Esophagus (tissue), 2 donors: ENCODE results near the gene SRGAP2B. TPM values are rescaled to one million over a fixed set of nuclear protein-coding genes. Genes with fewer than 3 reads are reported as not detected.
"Not testable (repeated sequence)": the region's sequence is repeated elsewhere in the genome, so short reads cannot be mapped to it uniquely, and the experiment has no call there.

Experiments used
- H3K27ac ChIP-seq, 2 donors: one replicate each; pipeline ENCODE4 v1.5.1; 2013; ENCODE audit warnings: low read depth in 2 of 2, mild to moderate bottlenecking in 2 of 2, inconsistent platforms in 1 of 2, low read length in 1 of 2, moderate library complexity in 1 of 2
- H3K27me3 ChIP-seq, 2 donors: one replicate each; pipeline ENCODE4 v1.6.1; 2013; ENCODE audit warnings: low read length in 2 of 2, control low read depth in 1 of 2, mild to moderate bottlenecking in 1 of 2; ENCODE audit not compliant: insufficient read depth in 2 of 2, control insufficient read depth in 1 of 2
- H3K36me3 ChIP-seq, 2 donors: one replicate each; pipeline ENCODE4 v1.6.1; 2013; ENCODE audit warnings: low read length in 1 of 2; ENCODE audit not compliant: control insufficient read depth in 2 of 2, insufficient read depth in 2 of 2
- H3K4me1 ChIP-seq, 2 donors: one replicate each; pipeline ENCODE4 v1.6.1; 2013; ENCODE audit warnings: low read length in 1 of 2; ENCODE audit not compliant: control insufficient read depth in 2 of 2, insufficient read depth in 2 of 2
- H3K4me3 ChIP-seq, 2 donors: one replicate each; pipeline ENCODE4 v1.5.1; 2013; ENCODE audit warnings: low read length in 2 of 2, mild to moderate bottlenecking in 2 of 2, low read depth in 1 of 2, moderate library complexity in 1 of 2
- H3K9me3 ChIP-seq, 2 donors: one replicate each; pipeline ENCODE4 v1.6.1; 2013; ENCODE audit warnings: mild to moderate bottlenecking in 2 of 2, low read depth in 1 of 2, low read length in 1 of 2, moderate library complexity in 1 of 2; ENCODE audit not compliant: control insufficient read depth in 2 of 2, insufficient read depth in 1 of 2
- WGBS, 2 donors: extraction: QIAGEN DNeasy Blood & Tissue Kit; methylation state at CpG; one replicate each; pipeline ENCODE4 v1.1.7; 2013; 5-methylcytosine and 5-hydroxymethylcytosine counted together
- polyA plus RNA-seq, 2 donors: library from polyadenylated mRNA; stranded (reverse); fragments of 200-250 nt; gene quantifications; one replicate each; pipeline ENCODE4 v1.2.3, GENCODE V29; 2013
- donor health status: healthy with polysubstance abuse.
- donor health status: Bipolar disorder and iron deficiency.

The SRGAP2B gene
- polyA plus RNA-seq = 1 to 10 TPM; 3.9 to 5.6 TPM

DNA sequence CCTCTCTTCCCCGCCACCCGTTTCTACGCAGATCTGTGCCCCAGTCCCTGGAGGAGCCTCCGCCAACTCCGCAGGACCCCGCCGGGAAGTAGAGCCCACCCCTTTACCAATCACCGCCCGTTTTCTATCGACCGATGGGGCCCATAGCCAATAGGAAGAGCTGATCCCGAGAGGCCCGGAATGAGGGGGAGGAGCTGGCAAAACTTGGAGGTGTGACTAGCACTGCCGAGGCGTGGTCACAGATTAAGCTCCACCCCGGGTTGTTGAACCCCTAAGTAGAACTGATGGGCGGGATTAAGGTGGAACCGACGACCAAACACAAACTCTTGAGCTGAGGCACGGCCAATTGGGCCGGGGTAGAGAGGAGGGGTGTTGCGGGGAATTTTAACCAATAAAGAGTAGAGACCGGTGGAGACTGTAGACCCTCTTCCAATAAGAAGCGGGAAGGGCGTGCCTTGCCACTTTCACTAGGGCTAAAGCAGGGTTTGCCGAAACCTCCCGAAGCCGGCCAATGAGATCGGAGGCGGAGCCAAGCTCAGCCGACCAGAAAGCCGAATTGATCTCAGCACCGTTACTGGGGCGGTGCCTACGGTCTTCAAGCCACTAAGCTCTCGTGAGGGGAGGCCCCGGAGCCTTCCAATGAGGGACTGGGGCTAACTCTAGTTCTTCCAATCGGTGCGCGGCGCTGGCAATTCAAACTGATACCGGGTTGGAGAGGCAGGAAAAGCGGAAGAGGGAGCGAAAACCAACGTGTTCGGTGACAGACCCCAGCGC is at the start of gene SRGAP2B, which contains the start of gene FAM72D:
TSS of gene SRGAP2B (minus strand) at position 45 of the 774 bp plus-strand sequence. CDS start 2,427 bp downstream, outside the sequence.
TSS of gene FAM72D (plus strand) at position 691 of the 774 bp plus-strand sequence. CDS start 874 bp downstream, outside the sequence.
- Histone ChIP-seq H3K4me3 (peak within 1 kb of the TSS; percentile 38 to 42), H3K27ac (peak within 1 kb of the TSS; percentile 55 to 67)
- H3K36me3 ChIP-seq, H3K4me1 ChIP-seq, H3K27me3 ChIP-seq, H3K9me3 ChIP-seq: not testable (repeated sequence)
- no CpG with 5 or more reads among the region's 47 CpGs for WGBS, 2 donors

DNA sequence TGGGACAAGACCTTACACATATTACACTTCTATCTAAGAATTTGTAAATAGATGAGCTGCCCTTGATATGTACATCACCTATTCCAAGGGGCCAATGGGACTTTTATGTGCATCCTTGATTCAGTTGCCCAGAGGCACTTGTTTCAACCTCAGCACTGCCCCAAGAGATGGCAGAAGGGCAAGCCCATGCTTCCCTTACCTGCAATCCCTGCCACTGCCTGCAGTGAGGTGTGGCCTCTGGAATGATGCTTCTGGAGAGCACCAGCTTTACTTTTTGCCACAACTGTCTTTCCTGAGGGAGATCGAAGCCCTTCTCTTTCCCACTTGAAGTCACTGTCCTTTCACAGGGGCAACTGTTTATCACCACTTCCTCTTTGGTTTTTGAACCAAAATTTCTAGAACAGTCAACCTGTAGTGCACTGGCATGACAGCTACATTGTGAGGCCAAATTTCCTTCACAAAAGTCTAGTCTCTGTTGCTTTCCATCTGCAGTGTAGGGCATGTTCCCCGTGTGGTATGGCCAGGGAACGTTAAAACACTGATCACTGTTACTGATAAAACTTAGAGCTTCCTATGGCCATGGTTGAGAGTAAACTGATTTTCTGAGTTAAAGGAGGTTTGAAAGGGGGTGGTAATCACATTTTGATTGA is 49.3 kb upstream of the SRGAP2B start:
- not testable (repeated sequence) for H3K27me3 ChIP-seq, H3K4me3 ChIP-seq, H3K4me1 ChIP-seq, H3K36me3 ChIP-seq, H3K27ac ChIP-seq, H3K9me3 ChIP-seq
- 31 to 50% methylated on average over 1 of the region's 3 CpGs for WGBS, 2 donors

DNA sequence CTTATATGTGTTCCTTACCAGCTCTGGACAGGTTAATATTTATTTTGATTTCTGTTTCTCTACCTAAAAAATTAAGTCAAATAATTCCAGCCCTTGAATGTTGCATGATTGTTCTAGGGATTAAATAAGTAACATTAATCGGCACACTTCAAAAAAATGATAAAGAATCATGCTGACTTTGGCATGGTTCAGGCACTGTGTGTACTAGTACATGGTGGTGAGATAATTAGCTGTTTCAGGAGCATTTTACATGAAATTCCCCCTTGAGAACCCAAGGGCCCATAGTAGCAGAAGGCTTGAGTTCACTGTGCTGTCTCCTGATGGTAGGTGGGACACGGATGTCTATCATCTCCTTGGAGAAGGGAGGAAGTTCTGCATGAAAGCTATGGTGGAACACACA is 45.4 kb upstream of the SRGAP2B start:
- not testable (repeated sequence) for H3K27ac ChIP-seq, H3K36me3 ChIP-seq, H3K4me3 ChIP-seq, H3K27me3 ChIP-seq, H3K9me3 ChIP-seq, H3K4me1 ChIP-seq
- 67 to 100% methylated on average over 1 of the region's 2 CpGs for WGBS, 2 donors

DNA sequence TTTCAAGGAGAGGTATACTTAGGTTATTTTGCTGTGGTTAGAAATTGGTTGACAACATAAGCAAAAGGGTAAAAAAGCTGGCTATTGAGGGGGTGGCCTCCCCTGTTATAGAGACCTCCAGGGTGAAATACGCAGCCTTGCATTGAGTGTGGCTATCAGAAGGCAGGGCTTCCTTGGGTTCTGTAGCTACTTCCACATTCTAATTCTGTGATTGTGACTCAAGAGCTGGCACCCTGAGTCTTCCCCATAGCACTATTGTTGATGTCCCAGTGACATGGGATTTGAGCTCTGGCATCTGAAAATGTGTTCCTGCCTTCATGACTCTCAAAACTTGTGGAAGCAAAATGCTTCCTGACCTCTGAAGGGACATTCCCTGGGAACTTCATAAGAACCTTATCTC is 39.3 kb upstream of the SRGAP2B start:
- not testable (repeated sequence) for H3K27me3 ChIP-seq, H3K27ac ChIP-seq, H3K4me3 ChIP-seq, H3K4me1 ChIP-seq, H3K36me3 ChIP-seq, H3K9me3 ChIP-seq
- no CpG with 5 or more reads among the region's 1 CpG for WGBS, 2 donors

DNA sequence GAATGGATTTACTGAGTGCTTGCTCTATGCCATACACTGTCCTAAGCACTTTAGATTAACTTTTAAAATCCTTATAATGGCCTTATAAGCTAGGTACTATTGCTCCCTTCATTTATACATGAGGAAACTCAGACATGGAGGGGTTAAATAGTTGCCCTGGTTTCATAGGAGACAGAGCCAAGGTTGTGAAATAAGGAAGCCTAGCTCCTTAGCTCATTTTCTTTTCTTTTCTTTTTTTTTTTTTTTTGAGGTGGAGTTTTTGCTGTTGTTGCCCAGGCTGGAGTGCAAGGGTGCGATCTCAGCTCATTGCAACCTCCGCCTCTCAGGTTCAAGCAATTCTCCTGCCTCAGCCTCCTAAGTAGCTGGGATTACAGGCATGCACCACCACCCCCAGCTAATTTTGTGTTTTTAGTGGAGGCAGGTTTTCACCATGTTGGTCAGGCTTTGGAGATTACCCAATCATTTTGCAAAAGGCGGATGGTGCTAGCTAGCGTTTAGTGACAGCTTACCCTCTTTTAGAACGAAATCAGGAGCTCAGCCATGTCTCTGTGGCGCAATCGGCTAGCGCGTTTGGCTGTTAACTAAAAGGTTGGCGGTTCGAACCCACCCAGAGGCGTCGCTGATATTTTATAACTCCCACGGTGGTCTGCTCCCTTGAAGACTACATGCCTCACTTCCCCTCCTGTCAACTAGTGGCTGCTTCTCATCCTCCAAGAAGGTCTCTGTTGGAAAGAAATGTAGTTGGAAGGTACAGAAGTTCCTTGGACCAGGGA is 33.8 kb upstream of the SRGAP2B start:
- peak overlapping the region in 1 of 2 donors; percentile 4 for H3K27ac ChIP-seq
- H3K4me1 ChIP-seq = not testable (repeated sequence)

GRCh38 chr1:145127144-145127543 is 32.0 kb upstream of the SRGAP2B start:
- H3K9me3 ChIP-seq, H3K4me3 ChIP-seq, H3K36me3 ChIP-seq, H3K27ac ChIP-seq, H3K27me3 ChIP-seq, H3K4me1 ChIP-seq: not testable (repeated sequence)

More for the DNA sequence above, 33.8 kb upstream of the SRGAP2B start:
- not testable (repeated sequence) for H3K36me3 ChIP-seq, H3K4me3 ChIP-seq, H3K27me3 ChIP-seq, H3K9me3 ChIP-seq
- WGBS, 2 donors = 50 to 57% methylated on average over 12 to 13 of the region's 14 CpGs

DNA sequence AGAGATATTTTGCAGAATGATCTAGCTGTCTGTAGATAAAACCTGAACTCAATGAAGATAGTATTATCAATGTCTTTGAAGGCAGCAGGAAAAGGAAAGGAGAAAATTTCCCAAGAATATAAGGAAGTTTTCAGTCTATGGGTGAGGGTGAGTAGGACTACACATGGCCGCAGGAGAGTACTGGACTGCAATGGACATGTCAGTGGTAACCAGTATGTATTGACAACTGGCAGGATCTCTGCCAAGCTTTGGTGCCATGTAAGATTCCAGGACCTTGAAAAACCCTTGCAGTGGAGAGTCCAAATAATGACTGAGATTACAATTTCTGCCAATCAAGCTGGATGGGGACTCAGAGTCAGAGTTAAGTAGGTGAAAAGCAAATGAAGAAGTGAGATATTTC is 30.0 kb upstream of the SRGAP2B start:
- not testable (repeated sequence) for H3K4me3 ChIP-seq, H3K4me1 ChIP-seq, H3K9me3 ChIP-seq, H3K27me3 ChIP-seq, H3K36me3 ChIP-seq, H3K27ac ChIP-seq
- no CpG with 5 or more reads among the region's 1 CpG for whole genome bisulfite sequencing, 2 donors

GRCh38 chr1:145123992-145124641 is 29.0 kb upstream of the SRGAP2B start:
- H3K4me3 ChIP-seq = not testable (repeated sequence)

DNA sequence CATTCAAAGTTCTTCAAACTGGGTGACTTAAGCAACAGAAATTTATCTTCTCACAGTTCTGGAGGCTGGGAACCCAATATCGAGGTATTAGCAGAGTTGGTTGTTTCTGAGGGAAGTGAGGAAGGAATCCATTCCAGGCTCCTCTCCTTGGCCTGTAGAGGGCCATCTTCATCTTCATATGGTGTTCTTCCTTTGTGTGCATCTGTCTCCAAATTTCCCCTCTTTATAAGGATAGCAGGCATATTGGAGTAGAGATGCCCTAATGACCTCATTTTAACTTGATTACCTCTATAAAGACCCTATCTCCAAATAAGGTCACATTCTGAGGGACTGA is 27.9 kb upstream of the SRGAP2B start:
- H3K4me3 ChIP-seq, H3K27me3 ChIP-seq, H3K4me1 ChIP-seq, H3K36me3 ChIP-seq, H3K9me3 ChIP-seq, H3K27ac ChIP-seq: not testable (repeated sequence)
- no CpG with 5 or more reads among the region's 1 CpG for WGBS, 2 donors

More at GRCh38 chr1:145123992-145124641, 29.0 kb upstream of the SRGAP2B start:
- not testable (repeated sequence) for H3K27me3 ChIP-seq, H3K27ac ChIP-seq, H3K4me1 ChIP-seq, H3K9me3 ChIP-seq, H3K36me3 ChIP-seq
- WGBS, 2 donors = no CpG with 5 or more reads among the region's 7 CpGs
